ENCODE data around the gene TOP3A.

The TOP3A gene

GRCh38 chr17:18253187-18253884 lies 61.5 kb downstream of the TOP3A start:
- no peaks in the 10 kb centered on the region for H3K36me3 ChIP-seq
- TF ChIP-seq, protein P1, sequence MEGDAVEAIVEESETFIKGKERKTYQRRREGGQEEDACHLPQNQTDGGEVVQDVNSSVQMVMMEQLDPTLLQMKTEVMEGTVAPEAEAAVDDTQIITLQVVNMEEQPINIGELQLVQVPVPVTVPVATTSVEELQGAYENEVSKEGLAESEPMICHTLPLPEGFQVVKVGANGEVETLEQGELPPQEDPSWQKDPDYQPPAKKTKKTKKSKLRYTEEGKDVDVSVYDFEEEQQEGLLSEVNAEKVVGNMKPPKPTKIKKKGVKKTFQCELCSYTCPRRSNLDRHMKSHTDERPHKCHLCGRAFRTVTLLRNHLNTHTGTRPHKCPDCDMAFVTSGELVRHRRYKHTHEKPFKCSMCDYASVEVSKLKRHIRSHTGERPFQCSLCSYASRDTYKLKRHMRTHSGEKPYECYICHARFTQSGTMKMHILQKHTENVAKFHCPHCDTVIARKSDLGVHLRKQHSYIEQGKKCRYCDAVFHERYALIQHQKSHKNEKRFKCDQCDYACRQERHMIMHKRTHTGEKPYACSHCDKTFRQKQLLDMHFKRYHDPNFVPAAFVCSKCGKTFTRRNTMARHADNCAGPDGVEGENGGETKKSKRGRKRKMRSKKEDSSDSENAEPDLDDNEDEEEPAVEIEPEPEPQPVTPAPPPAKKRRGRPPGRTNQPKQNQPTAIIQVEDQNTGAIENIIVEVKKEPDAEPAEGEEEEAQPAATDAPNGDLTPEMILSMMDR (IDR thresholded peaks at IDR 0.05; ENCODE audit: low read depth, low read length) = no peak
- H3K4me3 ChIP-seq (ENCODE audit: low read depth, low read length) = no peak overlapping the region
- H3K4me1 ChIP-seq = no peaks in the 10 kb centered on the region; the same call in 1 of the 2 replicates
- H3K27me3 ChIP-seq = no peaks in the 10 kb centered on the region
- DNase-seq = no peak
- H3K9me3 ChIP-seq = no peaks in the 10 kb centered on the region

DNA sequence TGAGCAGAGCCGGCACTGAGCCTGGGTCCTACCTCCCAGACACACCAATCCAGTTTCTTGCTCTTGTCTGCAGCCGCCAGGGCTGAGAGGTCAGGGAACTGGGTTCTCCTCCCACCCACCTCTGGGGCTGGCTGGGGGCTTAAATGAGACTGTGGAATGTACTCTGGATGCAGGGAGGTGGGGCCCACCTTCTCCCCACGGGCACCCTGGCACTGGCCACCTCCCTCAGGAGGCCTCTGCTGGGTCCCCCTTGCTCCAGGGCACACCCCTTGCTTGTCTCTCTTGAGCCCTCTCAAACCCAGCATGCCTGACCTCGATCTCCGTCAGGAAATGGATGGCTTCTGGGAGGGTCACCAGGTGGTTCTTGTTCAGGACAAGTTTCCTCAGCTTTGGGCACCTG lies 62.6 kb downstream of the TOP3A start:
- Histone ChIP-seq H3K4me1 (no peaks in the 10 kb centered on the region), H3K4me3 (ENCODE audit: low read depth, low read length) (no peak overlapping the region), H3K9me3 (no peaks in the 10 kb centered on the region), H3K36me3 (no peaks in the 10 kb centered on the region), H3K27me3 (no peaks in the 10 kb centered on the region)
- no peak for DNase-seq
- TF ChIP-seq, protein P1 (IDR thresholded peaks at IDR 0.05; ENCODE audit: low read depth, low read length) = no peak

DNA sequence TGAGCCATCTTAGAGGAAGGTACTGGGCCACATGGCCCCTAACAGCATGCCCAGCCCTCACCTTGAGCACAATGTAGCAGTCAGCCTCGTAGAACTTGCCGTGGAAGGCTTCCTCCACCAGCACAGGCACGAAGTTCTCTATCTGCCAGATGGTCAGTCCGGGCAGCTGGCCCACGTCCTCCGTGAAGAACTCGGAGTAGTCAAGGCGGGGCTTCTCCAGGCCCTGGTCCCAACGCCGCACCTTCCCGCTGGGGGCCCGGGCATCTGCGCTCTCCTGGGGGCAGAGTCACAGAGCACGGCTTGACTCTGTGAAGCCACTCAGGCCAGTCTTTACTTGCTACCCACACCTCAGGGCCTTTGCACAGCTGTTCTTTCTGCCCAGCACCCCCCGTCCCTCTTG lies 63.6 kb downstream of the TOP3A start:
- Histone ChIP-seq H3K36me3 (no peaks in the 10 kb centered on the region), H3K4me3 (ENCODE audit: low read depth, low read length) (no peak overlapping the region), H3K27me3 (no peaks in the 10 kb centered on the region), H3K9me3 (no peaks in the 10 kb centered on the region), H3K4me1 (no peaks in the 10 kb centered on the region)
- TF ChIP-seq, protein P1 (IDR thresholded peaks at IDR 0.05; ENCODE audit: low read depth, low read length) = no peak
- DNase-seq = no peak

- Histone ChIP-seq H3K27me3 (no peaks in the 10 kb centered on the region), H3K36me3 (no peaks in the 10 kb centered on the region), H3K4me1 (no peaks in the 10 kb centered on the region), H3K9me3 (no peaks in the 10 kb centered on the region), H3K4me3 (ENCODE audit: low read depth, low read length) (no peak overlapping the region)
- no peak for DNase-seq
- TF ChIP-seq, protein P1 (IDR thresholded peaks at IDR 0.05; ENCODE audit: low read depth, low read length) = no peak
Measured at GRCh38 chr17:18250708-18251107, 64.1 kb downstream of the TOP3A start.

- no peaks in the 10 kb centered on the region for H3K9me3 ChIP-seq
- H3K36me3 ChIP-seq = no peaks in the 10 kb centered on the region
- H3K4me1 ChIP-seq = no peaks in the 10 kb centered on the region
- no peak overlapping the region for H3K4me3 ChIP-seq (ENCODE audit: low read depth, low read length)
- H3K27me3 ChIP-seq = no peaks in the 10 kb centered on the region
- DNase-seq = no peak
- TF ChIP-seq, protein P1 (IDR thresholded peaks at IDR 0.05; ENCODE audit: low read depth, low read length) = no peak
Measured at GRCh38 chr17:18250259-18250658, 64.5 kb downstream of the TOP3A start.

DNA sequence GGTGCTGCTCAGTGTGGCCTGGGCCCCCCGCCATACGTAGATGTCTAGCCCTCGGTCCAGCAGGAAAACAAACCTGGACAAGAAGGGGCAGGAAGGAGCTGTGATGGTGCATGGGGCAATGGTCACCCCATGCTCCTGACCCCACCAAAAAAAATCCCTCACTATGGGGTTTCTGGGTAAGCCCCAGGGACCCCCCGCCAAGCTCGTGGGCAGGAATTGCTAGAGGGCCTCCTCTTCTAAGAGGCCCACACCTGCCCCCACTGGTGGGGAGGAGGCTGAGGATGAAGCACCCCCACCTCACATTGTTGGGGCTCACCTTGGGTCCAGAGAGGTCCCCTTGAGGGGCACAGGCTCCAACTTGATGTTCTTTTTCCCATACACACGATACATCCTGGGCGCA lies 66.0 kb downstream of the TOP3A start:
- TF ChIP-seq, protein P1 (IDR thresholded peaks at IDR 0.05; ENCODE audit: low read depth, low read length) = no peak
- Histone ChIP-seq H3K9me3 (no peaks in the 10 kb centered on the region), H3K36me3 (no peaks in the 10 kb centered on the region), H3K27me3 (no peaks in the 10 kb centered on the region), H3K4me3 (ENCODE audit: low read depth, low read length) (no peak overlapping the region), H3K4me1 (no peaks in the 10 kb centered on the region)
- no peak for DNase-seq

All from BE2C (cell line).